Measurements from ENCODE around the gene HPCAL1.

GRCh38 chr2:10327896-10328669, 25.4 kb downstream of the HPCAL1 start:
- TF ChIP-seq CTCF (IDR thresholded peaks at IDR 0.05) (no peak), POLR2A (IDR thresholded peaks at IDR 0.05) (no peak)
